GM19025 (cell line): ENCODE measurements around the gene ARHGAP45.

Experiments
- ATAC-seq: cut with Tn5 transposase; IDR thresholded peaks from one replicate; pipeline ENCODE4 v1.9.1; 2021; ENCODE audit warnings: mild to moderate bottlenecking, low read depth, moderate library complexity; ENCODE audit not compliant: unreplicated experiment

The ARHGAP45 gene

DNA sequence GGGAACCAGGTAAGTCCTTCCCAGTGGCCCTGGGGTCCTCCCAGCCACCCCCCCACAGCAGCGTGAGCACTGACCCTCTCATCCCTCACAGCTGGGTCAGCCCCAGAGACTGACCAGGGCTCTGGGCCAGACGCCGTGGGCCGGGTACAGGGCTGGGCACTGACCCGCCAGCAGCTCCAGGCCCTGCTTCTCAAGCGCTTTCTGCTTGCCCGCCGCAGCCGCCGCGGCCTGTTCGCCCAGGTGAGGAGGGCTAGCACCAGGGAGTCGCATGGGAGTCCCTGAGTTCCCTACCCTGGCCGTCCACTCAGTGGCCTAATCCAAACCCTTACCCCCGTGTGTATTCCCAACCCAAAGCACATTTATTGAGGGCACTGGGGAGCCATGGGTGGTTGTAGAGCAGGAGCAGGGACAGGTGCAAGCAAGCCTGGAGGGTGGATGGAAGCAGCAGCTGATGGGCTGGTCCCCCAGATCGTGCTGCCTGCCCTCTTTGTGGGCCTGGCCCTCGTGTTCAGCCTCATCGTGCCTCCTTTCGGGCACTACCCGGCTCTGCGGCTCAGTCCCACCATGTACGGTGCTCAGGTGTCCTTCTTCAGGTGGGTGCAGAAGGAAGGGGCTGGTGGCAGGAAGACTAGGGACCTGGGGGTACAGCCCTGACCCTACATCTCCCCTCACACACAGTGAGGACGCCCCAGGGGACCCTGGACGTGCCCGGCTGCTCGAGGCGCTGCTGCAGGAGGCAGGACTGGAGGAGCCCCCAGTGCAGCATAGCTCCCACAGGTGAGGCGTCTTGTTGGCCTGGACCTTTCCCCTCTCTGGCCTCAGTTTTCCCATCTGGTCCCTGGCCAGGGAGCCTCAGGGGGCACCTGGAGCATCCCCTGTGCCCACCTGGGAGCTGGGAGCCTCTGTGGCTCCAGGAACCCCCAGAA lies 12.6 kb upstream of the ARHGAP45 start:
- ATAC-seq: no peak

- ATAC-seq: no peak
These were observed 11.9 kb upstream of the ARHGAP45 start for GRCh38 chr19:1055028-1055425.

- ATAC-seq: no peak
These were observed 10.9 kb upstream of the ARHGAP45 start for GRCh38 chr19:1055886-1056620.

DNA sequence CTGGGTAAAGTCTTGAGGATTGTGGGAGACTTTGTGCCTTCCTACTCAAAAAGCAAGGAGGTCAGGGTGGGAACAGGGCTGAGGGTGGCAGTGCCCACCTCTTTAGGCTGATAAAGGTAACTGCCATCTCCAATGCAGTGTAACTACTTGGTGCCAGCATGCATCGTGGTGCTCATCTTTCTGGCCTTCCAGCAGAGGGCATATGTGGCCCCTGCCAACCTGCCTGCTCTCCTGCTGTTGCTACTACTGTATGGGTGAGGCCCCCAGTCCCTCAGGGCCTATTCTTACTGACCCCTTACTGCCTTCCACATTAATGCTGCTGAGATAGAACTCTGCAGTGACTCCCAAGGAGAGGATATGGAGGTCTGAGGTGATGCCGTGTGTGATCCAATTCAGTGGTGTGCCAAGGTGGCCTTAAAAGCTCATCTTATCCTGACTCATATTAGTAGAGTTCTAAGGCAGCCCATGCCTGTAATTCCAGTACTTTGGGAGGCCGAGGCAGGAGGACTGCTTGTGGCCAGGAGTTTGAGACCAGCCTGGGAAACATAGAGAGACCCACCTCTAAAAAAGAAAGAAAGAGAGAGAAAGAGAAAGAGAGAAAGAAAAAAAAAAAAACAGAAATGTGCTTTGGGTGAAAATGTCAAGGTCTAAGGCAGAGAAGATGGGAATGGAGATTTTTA lies 9.7 kb upstream of the ARHGAP45 start:
- ATAC-seq: no peak

- no peak for ATAC-seq
These were observed 8.9 kb upstream of the ARHGAP45 start for GRCh38 chr19:1058112-1058511.

GRCh38 chr19:1060689-1061088 lies 6.3 kb upstream of the ARHGAP45 start:
- no peak for ATAC-seq

GRCh38 chr19:1061987-1062386 lies 5.0 kb upstream of the ARHGAP45 start:
- ATAC-seq: no peak

DNA sequence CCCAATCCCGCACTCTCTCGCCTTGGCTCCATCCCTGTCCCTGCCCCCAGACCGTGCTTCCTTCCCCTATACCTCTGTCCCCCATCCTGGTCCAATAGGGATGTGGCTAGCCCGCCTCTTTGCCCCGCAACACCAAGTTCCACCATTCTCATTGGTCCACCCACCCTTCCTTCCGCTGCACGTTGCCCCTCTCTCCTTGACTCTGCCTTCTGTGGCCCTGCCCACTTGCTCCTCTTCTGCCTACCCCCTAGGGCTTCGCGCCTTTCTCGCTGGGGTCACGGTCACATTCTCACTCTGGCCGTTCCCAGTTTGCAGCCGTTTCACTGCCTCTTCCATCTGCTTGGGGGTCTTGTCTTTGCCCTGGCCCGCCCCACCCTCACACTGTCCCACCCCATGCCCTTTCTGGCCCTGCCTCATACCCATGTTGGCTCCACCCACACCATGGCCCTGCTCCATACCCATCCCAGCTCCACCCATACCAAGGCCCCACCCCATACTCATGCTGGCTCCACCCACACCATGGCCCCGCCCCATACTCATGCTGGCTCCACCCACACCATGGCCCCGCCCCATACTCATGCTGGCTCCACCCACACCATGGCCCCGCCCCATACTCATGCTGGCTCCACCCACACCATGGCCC lies 4.5 kb upstream of the ARHGAP45 start:
- no peak for ATAC-seq

DNA sequence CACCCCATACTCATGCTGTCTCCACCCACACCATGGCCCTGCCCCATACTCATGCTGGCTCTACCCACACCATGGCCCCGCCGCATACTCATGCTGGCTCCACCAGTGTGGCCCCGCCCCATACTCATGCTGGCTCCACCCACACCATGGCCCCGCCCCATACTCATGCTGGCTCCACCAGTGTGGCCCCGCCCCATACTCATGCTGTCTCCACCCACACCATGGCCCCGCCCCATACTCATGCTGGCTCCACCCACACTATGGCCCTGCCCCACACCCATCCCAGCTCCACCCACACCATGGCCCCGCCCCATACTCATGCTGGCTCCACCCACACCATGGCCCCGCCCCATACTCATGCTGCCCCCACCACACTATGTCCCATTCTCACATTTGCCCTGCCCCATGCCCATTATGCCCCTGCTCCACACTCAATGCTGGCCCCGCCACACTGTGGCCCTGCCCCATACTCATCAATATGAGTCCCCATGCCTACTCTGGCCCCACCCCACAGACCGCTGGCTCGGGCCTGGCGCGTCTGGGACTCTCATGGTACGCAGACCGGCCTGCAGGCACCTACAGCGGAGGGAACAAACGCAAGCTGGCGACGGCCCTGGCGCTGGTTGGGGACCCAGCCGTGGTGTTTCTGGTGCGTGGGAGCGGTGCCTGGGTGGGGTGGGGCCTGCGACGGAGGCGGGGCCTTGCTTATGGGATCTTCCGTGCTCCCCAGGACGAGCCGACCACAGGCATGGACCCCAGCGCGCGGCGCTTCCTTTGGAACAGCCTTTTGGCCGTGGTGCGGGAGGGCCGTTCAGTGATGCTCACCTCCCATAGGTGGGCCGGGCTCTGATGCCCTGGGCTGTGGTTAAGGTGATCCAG lies 3.7 kb upstream of the ARHGAP45 start:
- ATAC-seq: no peak

DNA sequence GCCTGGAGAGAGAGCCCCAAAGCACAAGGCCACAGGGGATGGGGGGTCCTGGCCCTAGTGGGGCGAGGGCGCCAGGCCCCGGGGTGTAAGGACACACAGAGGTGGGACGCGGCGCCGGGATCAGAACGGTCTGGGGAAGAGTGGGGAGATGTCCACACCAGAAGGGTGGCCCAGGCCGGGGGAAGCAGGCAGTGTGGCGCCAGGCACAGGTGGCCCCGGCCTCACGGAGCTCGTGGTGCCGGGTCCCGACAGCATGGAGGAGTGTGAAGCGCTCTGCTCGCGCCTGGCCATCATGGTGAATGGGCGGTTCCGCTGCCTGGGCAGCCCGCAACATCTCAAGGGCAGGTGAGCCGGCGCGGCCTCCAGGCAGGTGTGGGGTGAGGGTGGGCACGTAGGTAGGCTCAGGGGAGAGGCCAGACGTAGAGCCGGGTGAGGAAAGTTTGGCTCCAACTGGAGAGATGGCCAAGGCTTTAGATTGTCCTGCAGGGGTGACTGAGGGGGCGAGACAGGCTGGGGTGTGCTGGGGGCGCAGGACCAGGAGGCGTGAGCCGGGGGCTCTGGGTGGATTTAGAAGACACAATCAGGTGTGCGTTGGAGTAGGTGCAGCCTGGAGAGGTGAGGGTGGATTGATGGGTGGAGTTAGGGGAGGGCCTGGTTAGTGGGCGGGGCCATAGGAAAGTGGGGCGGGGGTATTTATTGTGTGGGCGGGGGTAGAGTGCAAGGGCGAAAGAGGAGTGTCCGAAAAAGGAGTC lies 2.9 kb upstream of the ARHGAP45 start:
- ATAC-seq: no peak

- peak; percentile 37 for ATAC-seq
These were observed 2.0 kb upstream of the ARHGAP45 start for GRCh38 chr19:1064661-1065605.

DNA sequence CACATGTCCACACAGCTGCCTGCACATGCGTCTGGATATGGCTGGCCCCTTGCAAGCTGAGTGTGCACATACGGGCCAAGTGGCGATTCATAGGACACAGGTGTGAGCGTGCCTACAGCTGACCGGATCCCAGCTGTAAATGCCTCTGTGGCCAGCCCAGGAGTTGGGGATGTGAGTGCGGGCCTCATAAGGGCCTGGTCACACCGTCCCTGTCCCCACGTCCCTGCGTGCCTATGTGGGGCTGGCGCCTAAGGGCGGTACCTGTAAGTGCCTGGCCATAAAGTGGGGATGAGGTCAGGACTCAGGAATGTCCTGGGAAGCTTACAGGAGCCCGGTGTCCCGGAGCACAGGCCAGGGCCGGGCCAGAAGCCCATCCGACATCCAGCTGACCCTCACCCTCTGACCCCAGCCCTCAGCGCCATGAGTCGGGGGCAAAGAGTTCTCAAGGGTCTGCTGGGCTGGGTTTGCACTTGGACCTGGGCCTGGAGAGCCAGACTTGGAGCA lies 1.3 kb upstream of the ARHGAP45 start:
- ATAC-seq: no peak

GRCh38 chr19:1066251-1066747 lies 668 bp upstream of the ARHGAP45 start:
- no peak for ATAC-seq

DNA sequence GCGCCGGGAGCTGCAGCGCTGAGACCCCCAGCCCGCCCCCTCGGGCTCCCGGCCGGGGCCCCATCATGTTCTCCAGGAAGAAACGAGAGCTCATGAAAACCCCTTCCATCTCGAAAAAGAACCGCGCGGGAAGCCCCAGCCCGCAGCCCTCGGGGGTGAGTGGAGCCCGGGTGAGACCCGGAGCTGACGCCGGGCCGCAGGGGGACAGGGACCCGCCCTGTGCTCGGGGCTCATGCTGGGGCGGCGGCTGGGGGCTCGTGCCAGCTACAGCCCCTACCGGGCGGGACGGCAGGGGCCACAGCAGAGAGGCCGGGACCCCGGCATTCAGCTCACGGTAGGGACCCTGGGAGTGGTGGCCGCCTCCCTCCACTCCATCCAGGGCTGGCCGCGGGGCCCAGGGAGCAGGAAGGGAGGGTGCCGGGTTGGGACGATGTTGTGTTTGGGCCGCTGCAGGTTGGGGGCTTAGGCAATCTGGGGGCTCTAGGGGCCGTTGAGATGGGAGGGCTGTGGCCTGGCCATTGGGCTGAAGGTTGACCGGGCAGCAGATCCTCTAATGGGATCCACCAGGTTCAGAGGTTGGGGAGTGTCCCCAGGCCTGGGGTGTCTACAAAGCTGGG lies 482 bp downstream of the ARHGAP45 start:
- ATAC-seq: peak; percentile 7

GRCh38 chr19:1068009-1069001 lies 1.3 kb downstream of the ARHGAP45 start:
- no peak for ATAC-seq
